Measurements from ENCODE around the gene FMOD. TPM values are rescaled to one million over a fixed set of nuclear protein-coding genes. Genes with fewer than 3 reads are reported as not detected.

FMOD gene
- total and polyA plus RNA-seq, 12 donors: 4.5 to 20.5 (median 10.5) TPM

GRCh38 chr1:203388683-203389082 is 37.8 kb upstream of the FMOD start:
- Histone ChIP-seq H3K27ac (no peak overlapping the region), H3K9me3 (peaks cover 0 to 5% (median 0%) of the 10 kb centered on the region in 11 donors), H3K27me3 (no peaks in the 10 kb centered on the region), H3K36me3 (peaks cover 0 to 3% (median 0%) of the 10 kb centered on the region in 9 donors), H3K4me1 (peaks cover 0 to 3% (median 0%) of the 10 kb centered on the region in 9 donors), H3K4me3 (no peak overlapping the region)
- TF ChIP-seq, protein P1, sequence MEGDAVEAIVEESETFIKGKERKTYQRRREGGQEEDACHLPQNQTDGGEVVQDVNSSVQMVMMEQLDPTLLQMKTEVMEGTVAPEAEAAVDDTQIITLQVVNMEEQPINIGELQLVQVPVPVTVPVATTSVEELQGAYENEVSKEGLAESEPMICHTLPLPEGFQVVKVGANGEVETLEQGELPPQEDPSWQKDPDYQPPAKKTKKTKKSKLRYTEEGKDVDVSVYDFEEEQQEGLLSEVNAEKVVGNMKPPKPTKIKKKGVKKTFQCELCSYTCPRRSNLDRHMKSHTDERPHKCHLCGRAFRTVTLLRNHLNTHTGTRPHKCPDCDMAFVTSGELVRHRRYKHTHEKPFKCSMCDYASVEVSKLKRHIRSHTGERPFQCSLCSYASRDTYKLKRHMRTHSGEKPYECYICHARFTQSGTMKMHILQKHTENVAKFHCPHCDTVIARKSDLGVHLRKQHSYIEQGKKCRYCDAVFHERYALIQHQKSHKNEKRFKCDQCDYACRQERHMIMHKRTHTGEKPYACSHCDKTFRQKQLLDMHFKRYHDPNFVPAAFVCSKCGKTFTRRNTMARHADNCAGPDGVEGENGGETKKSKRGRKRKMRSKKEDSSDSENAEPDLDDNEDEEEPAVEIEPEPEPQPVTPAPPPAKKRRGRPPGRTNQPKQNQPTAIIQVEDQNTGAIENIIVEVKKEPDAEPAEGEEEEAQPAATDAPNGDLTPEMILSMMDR (IDR thresholded peaks at IDR 0.05): no peak
- ATAC-seq (no peak), DNase-seq (no peak)
- 93 to 94% methylated on average over 3 of the region's 3 CpGs for WGBS, 2 donors
- intact Hi-C loops (cut with DNase I): no loop called here

GRCh38 chr1:203382026-203382425 is 31.1 kb upstream of the FMOD start:
- TF ChIP-seq, protein P1 (IDR thresholded peaks at IDR 0.05): no peak
- intact Hi-C loops (cut with DNase I): loop anchor here in 1 of 10 donors (5.0 kb wide), 1 partner anchor 45 kb away; no protein-coding TSS in a partner anchor
- H3K27ac ChIP-seq: peak overlapping the region in 1 of 10 donors; percentile 39
- no peaks in the 10 kb centered on the region for H3K36me3 ChIP-seq
- no peaks in the 10 kb centered on the region for H3K9me3 ChIP-seq
- H3K27me3 ChIP-seq: no peaks in the 10 kb centered on the region
- ATAC-seq (no peak), DNase-seq (no peak)
- peaks cover 9 to 47% (median 34%) of the 10 kb centered on the region in 9 donors for H3K4me1 ChIP-seq
- no peak overlapping the region for H3K4me3 ChIP-seq
- WGBS, 2 donors: 30 to 74% methylated on average over 1 of the region's 1 CpG

DNA sequence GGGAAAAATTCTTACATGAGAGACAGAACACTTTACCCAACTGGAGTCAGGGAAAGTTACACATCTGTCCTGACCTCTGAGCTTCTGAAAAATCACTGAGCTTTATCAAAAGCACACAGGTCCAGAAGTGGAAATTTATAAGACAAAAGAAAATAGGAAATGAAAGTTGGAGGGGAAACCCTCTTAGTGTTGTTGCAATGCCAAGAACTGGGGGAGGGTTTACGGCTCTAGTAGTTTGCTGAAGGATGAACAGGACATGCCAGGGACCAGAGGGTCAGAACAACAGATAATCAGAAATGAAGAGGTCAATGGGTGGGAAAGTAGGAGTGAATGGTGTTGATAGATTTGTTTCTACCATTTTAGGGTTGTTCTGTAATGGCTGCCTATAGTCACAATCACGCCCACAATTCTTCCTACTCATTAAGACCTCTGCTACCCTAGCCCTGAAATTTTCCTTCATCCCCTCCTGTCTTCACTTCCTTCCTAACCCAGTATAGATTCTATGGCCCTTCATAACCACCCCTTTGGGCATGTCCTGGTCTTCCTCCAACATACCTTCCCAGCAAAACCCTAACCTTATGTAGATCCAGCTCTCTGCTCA is 30.3 kb upstream of the FMOD start:
- Histone ChIP-seq H3K27ac (peak overlapping the region in 2 of 10 donors; percentile 39 to 41), H3K9me3 (no peaks in the 10 kb centered on the region), H3K4me3 (no peak overlapping the region), H3K27me3 (no peaks in the 10 kb centered on the region), H3K4me1 (peaks cover 9 to 47% (median 34%) of the 10 kb centered on the region in 9 donors), H3K36me3 (no peaks in the 10 kb centered on the region)
- TF ChIP-seq, protein P1 (IDR thresholded peaks at IDR 0.05): no peak
- DNase-seq (no peak), ATAC-seq (peak in 3 of 8 donors; percentile 9 to 30 (median 18))
- intact Hi-C loops (cut with DNase I): loop anchor here in 1 of 10 donors (5.0 kb wide), 1 partner anchor 46 kb away; no protein-coding TSS in a partner anchor
- 63 to 65% methylated on average over 2 of the region's 2 CpGs for WGBS, 2 donors

DNA sequence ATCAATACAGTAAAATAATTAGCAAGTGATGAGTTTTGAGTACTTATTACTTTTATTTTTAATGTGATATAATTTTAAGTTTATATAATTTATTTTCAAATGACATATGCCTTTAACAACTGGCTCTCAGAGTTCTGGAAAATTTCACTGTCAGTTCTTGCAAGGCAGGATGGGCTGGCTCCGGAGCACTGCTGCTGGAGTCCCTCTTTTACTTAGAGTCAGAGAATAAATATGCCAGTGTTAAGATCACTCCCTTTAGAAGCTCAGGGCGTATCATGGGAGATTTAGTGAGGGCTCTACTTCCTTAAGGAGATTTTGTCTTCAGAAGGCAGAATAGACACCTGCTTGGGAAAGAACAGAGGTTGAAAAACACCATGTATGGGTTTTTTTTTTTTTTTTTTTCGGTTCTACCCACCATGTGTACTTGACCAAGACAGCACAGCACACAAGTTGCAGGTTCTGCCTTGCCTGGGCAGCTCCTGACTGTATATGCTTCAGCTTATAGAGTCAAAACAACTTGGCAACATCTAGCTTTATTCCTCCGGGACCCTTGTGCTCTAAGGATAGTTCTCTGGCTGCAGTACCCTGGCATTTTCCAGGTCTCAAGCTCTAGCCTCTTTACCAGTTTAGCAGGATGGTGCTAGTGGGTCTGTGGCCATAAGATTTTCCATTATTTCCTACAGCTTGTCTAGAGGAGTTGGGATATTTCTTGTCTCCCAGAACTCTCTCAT is 29.7 kb upstream of the FMOD start:
- ATAC-seq (no peak), DNase-seq (no peak)
- intact Hi-C loops (cut with DNase I): loop anchor here in 1 of 10 donors (5.0 kb wide), 1 partner anchor 47 kb away; no protein-coding TSS in a partner anchor
- H3K4me3 ChIP-seq: no peak overlapping the region
- H3K27me3 ChIP-seq: no peaks in the 10 kb centered on the region
- no peaks in the 10 kb centered on the region for H3K36me3 ChIP-seq
- H3K9me3 ChIP-seq: no peaks in the 10 kb centered on the region
- TF ChIP-seq, protein P1 (IDR thresholded peaks at IDR 0.05): no peak
- H3K27ac ChIP-seq: peak overlapping the region in 2 of 10 donors; percentile 39 to 41
- WGBS, 2 donors: 55 to 68% methylated on average over 4 of the region's 4 CpGs
- peaks cover 9 to 47% (median 34%) of the 10 kb centered on the region in 9 donors for H3K4me1 ChIP-seq
